GM12878 (cell line): Measurements from ENCODE around the gene BGLAP. TPM values are rescaled to one million over a fixed set of nuclear protein-coding genes. Genes with fewer than 3 reads are reported as not detected.

Source experiments
- ATAC-seq: fragments of 200-7000 bp; cut with Tn5 transposase; 3 replicates; pipeline ENCODE4 v1.9.1; 2020; ENCODE audit warnings: mild to moderate bottlenecking, moderate library complexity
- BruUV-seq: library from RNA; stranded (reverse); fragments of 400-500 nt; replicated peaks from 2 replicates; lab custom pipeline; 2021; lab: Mats Ljungman, UMichigan
- CTCF ChIA-PET: fragments of 300-600 bp; sonication (Branson Sonifier 250); formaldehyde crosslinking; extraction: SDS; loops from one replicate; lab custom pipeline; 2021; ENCODE audit warnings: inconsistent platforms; lab: Yijun Ruan, JAX
- POLR2A ChIA-PET: fragments of 350-600 bp; formaldehyde crosslinking; extraction: SDS; loops from one replicate; lab custom pipeline; 2021; ENCODE audit warnings: inconsistent platforms; lab: Charles Lee
- RAD21 ChIA-PET: fragments of 300-600 bp; sonication (Branson Sonifier 250); formaldehyde crosslinking; loops from one replicate; lab custom pipeline; 2023; ENCODE audit warnings: antibody characterized with exemption; ENCODE audit not compliant: unreplicated experiment; lab: Charles Lee
- SMC1A ChIA-PET: fragments of 300-600 bp; sonication (Branson Sonifier 250); formaldehyde crosslinking; loops from one replicate; lab custom pipeline; 2023; ENCODE audit not compliant: unreplicated experiment, uncharacterized antibody; lab: Charles Lee
- DNase-seq: peaks from one replicate; pipeline ENCODE4 v3.0.0-alpha.2; 2011; ENCODE audit warnings: low read depth, low spot score
- FAIRE-seq: peaks from 3 replicates; lab custom pipeline; 2011; peaks lifted over from hg19 to GRCh38; lab: Jason Lieb, UNC
- H2AFZ ChIP-seq: 2 replicates; pipeline ENCODE4 v1.6.0; 2011; ENCODE audit warnings: low read depth, low read length, control low read depth; ENCODE audit not compliant: control insufficient read depth
- H3K27ac ChIP-seq: 2 replicates; pipeline ENCODE4 v1.5.1; 2011; ENCODE audit warnings: control low read depth; ENCODE audit not compliant: control insufficient read depth, insufficient read depth
- H3K27me3 ChIP-seq, 2 experiments: replicated peaks in 1 of 2; 2 replicates each; pipeline versions ENCODE4 v1.6.0 to v1.6.1; 2011; ENCODE audit warnings: low read length in 1 of 2; ENCODE audit not compliant: control insufficient read depth in 2 of 2, insufficient read depth in 2 of 2
- H3K36me3 ChIP-seq, 2 experiments: 2 replicates each; pipeline ENCODE4 v1.5.1; 2011; ENCODE audit warnings: low read length in 1 of 2; ENCODE audit not compliant: control insufficient read depth in 2 of 2, insufficient read depth in 2 of 2
- H3K4me1 ChIP-seq: 2 replicates; pipeline ENCODE4 v1.6.1; 2011; ENCODE audit warnings: mild to moderate bottlenecking, low read length, moderate library complexity, mixed read lengths; ENCODE audit not compliant: control insufficient read depth, insufficient read depth
- H3K4me2 ChIP-seq: 2 replicates; pipeline ENCODE4 v1.6.0; 2011; ENCODE audit warnings: control low read depth; ENCODE audit not compliant: control insufficient read depth, insufficient read depth
- H3K4me3 ChIP-seq: fragments of 200-600 bp; sonication (generic); 2 replicates; pipeline ENCODE4 v1.5.1; 2016
- H3K79me2 ChIP-seq: 2 replicates; pipeline ENCODE4 v1.6.0; 2011; ENCODE audit warnings: low read length; ENCODE audit not compliant: control insufficient read depth, insufficient read depth
- H3K9ac ChIP-seq: 2 replicates; pipeline ENCODE4 v1.8.0; 2011; ENCODE audit warnings: low read length, control low read depth, mixed read lengths; ENCODE audit not compliant: control insufficient read depth, insufficient read depth
- H3K9me3 ChIP-seq: replicated peaks from 3 replicates; pipeline ENCODE4 v1.5.1; 2011; ENCODE audit warnings: mild to moderate bottlenecking, low read length; ENCODE audit not compliant: control insufficient read depth, insufficient read depth
- H4K20me1 ChIP-seq: 2 replicates; pipeline ENCODE4 v1.6.0; 2011; ENCODE audit not compliant: control insufficient read depth, insufficient read depth
- BCL11A ChIP-seq: IDR thresholded peaks from 2 replicates; pipeline ENCODE4 v1.6.1; 2011; ENCODE audit warnings: low read depth, low read length
- EGR1 ChIP-seq, 2 experiments: IDR thresholded peaks; 1 replicate in 1 of 2; 2 replicates in 1 of 2; pipeline ENCODE4 v1.6.1; 2011 to 2012; ENCODE audit warnings: low read depth in 2 of 2, low read length in 2 of 2, borderline replicate concordance in 1 of 2, mild to moderate bottlenecking in 1 of 2, moderate library complexity in 1 of 2
- HDGF ChIP-seq: fragments of 450-650 bp; IDR thresholded peaks from 2 replicates; pipeline ENCODE4 v1.6.1; 2016; ENCODE audit warnings: antibody characterized with exemption
- MTA3 ChIP-seq: IDR thresholded peaks from 2 replicates; pipeline ENCODE4 v1.6.1; 2012; ENCODE audit warnings: low read length, inconsistent platforms, borderline replicate concordance
- MXI1 ChIP-seq: fragments of 150-350 bp; IDR thresholded peaks from 2 replicates; pipeline ENCODE4 v1.6.1; 2011; ENCODE audit warnings: low read depth, mild to moderate bottlenecking, inconsistent platforms, low read length, improper control_type of control experiment
- NFXL1 ChIP-seq: fragments of 450-650 bp; IDR thresholded peaks from 2 replicates; pipeline ENCODE4 v1.6.1; 2017; ENCODE audit warnings: antibody characterized with exemption, mild to moderate bottlenecking, borderline replicate concordance
- RAD51 ChIP-seq: fragments of 450-650 bp; IDR thresholded peaks from 2 replicates; pipeline ENCODE4 v1.6.1; 2016; ENCODE audit warnings: moderate library complexity, mild to moderate bottlenecking, inconsistent platforms
- YY1 ChIP-seq: IDR thresholded peaks from 2 replicates; pipeline ENCODE4 v1.6.1; 2011; ENCODE audit warnings: low read depth, mild to moderate bottlenecking, low read length
- WGBS: methylation state at CpG from one replicate; pipeline ENCODE4 v1.1.6; 2016; ENCODE audit warnings: low lambda C conversion rate; ENCODE audit not compliant: insufficient replicate concordance, insufficient coverage; ENCODE audit errors: missing lambda C conversion rate; 5-methylcytosine and 5-hydroxymethylcytosine counted together
- in situ Hi-C: fragments of 300-500 bp; cut with MboI; formaldehyde crosslinking; loops from 9 replicates; pipeline ENCODE4 v1.14.3; 2018; ENCODE audit warnings: mixed read lengths
- intact Hi-C: fragments of 100-400 bp; cut with micrococcal nuclease; formaldehyde crosslinking; loops from one replicate; pipeline ENCODE4 v1.14.2; 2022; ENCODE audit not compliant: unreplicated experiment
- polyA plus RNA-seq, 11 experiments: library from polyadenylated mRNA; depleted of rRNA in 4 of 11; unstranded in 6 of 11; stranded (reverse) in 5 of 11; fragments of >200 nt; fragmentation: Nextera tagmentation in 4 of 11; fragmentation: Illumina TruSeq in 1 of 11; extraction: Ambion mirVana in 4 of 11; extraction: Trizol in 1 of 11; gene quantifications; 1 replicate in 1 of 11; 2 replicates in 10 of 11; pipeline versions ENCODE4 v1.2.1 to v1.2.3, GENCODE V29; 2011 to 2016; ENCODE audit warnings: inconsistent platforms in 2 of 11, missing spikeins in 2 of 11, low read depth in 1 of 11
- total RNA-seq, 4 experiments: library from RNA; depleted of rRNA in 3 of 4; stranded (reverse); fragments of >200 nt in 3 of 4; fragmentation: Illumina TruSeq in 1 of 4; extraction: Trizol in 1 of 4; gene quantifications; 2 replicates each; pipeline versions ENCODE4 v1.2.1 to v1.2.3, GENCODE V29; 2013 to 2021
- TF ChIP-seq, protein P1 (sequence below): fragments of 450-650 bp; IDR thresholded peaks from 2 replicates; pipeline ENCODE4 v1.6.1; 2014; ENCODE audit warnings: mild to moderate bottlenecking

BGLAP gene
- total and polyA plus RNA-seq, 10 of the 15 experiments (the other 5 are each of a cell fraction or from before 2014, with no cell fraction given): 0.20 to 1.8 (median 0.40) TPM; not detected in 3

DNA sequence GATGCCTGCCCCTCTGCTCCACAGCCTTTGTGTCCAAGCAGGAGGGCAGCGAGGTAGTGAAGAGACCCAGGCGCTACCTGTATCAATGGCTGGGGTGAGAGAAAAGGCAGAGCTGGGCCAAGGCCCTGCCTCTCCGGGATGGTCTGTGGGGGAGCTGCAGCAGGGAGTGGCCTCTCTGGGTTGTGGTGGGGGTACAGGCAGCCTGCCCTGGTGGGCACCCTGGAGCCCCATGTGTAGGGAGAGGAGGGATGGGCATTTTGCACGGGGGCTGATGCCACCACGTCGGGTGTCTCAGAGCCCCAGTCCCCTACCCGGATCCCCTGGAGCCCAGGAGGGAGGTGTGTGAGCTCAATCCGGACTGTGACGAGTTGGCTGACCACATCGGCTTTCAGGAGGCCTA is 754 bp downstream of the BGLAP start:
- Histone ChIP-seq H3K9ac (no peak overlapping the region), H3K36me3 (peaks cover 0 to 9% of the 10 kb centered on the region in 2 experiments), H3K27ac (no peak overlapping the region), H3K4me1 (peaks cover 25% of the 10 kb centered on the region), H3K9me3 (no peaks in the 10 kb centered on the region)
- WGBS: 85% methylated on average over 6 of the region's 10 CpGs
- ATAC-seq (no peak), FAIRE-seq (no peak)
- CTCF ChIA-PET: interaction anchor here (0.6 kb wide), 1 partner anchor 102 kb away, joined by 3 read pairs; no protein-coding TSS in a partner anchor
- intact Hi-C loops: no loop called here
- SMC1A ChIA-PET: interaction anchor here (1.5 kb wide), 1 partner anchor 10 kb away, joined by 3 read pairs; no protein-coding TSS in a partner anchor
- POLR2A ChIA-PET: interaction anchor here (0.9 kb wide), 1 partner anchor 29 kb away, joined by 3 read pairs; no protein-coding TSS in a partner anchor
- BruUV-seq: no TSS peak
- no peak for TF ChIP-seq BCL11A
- TF ChIP-seq, protein P1, sequence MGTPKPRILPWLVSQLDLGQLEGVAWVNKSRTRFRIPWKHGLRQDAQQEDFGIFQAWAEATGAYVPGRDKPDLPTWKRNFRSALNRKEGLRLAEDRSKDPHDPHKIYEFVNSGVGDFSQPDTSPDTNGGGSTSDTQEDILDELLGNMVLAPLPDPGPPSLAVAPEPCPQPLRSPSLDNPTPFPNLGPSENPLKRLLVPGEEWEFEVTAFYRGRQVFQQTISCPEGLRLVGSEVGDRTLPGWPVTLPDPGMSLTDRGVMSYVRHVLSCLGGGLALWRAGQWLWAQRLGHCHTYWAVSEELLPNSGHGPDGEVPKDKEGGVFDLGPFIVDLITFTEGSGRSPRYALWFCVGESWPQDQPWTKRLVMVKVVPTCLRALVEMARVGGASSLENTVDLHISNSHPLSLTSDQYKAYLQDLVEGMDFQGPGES: no peak
- no peak for TF ChIP-seq NFXL1
- TF ChIP-seq YY1: no peak
- no peak for TF ChIP-seq MTA3
- TF ChIP-seq RAD51: no peak
- TF ChIP-seq MXI1: no peak
- no peak for TF ChIP-seq EGR1 (IDR thresholded peaks at IDR 0.05; ENCODE audit: borderline replicate concordance in 1 of 2, low read depth in 2 of 2, low read length in 2 of 2)
- TF ChIP-seq HDGF: no peak
- TF ChIP-seq, all 136 proteins: peak for 0
- RAD21 ChIA-PET: no interaction called here
- no peak overlapping the region for H3K4me2 ChIP-seq
- in situ Hi-C loops: no loop called here
- no peaks in the 10 kb centered on the region for H3K79me2 ChIP-seq
- H2AFZ ChIP-seq: no peak overlapping the region
- H3K27me3 ChIP-seq: no peaks in the 10 kb centered on the region
- no peaks in the 10 kb centered on the region for H4K20me1 ChIP-seq
- no peak overlapping the region for H3K4me3 ChIP-seq
- no peak for DNase-seq
